K562 (cell line): ENCODE results near the gene LSS.

Experiments used
- CBX1 ChIP-seq: sonication (generic); IDR thresholded peaks from 2 replicates; pipeline ENCODE4 v1.6.1; 2016; ENCODE audit warnings: antibody characterized with exemption, low read depth, mild to moderate bottlenecking
- FOXA3 ChIP-seq, 2 experiments: fragments of 450-650 bp in 1 of 2; sonication (generic) in 1 of 2; formaldehyde crosslinking; IDR thresholded peaks in 1 of 2; conservative IDR thresholded peaks in 1 of 2; 2 replicates each; pipeline versions ENCODE4 v1.4.0 to v1.8.0; 2020 to 2022; ENCODE audit warnings: mild to moderate bottlenecking in 2 of 2, missing genetic modification reagents in 1 of 2
- MBD1 ChIP-seq: fragments of 250-450 bp; sonication (Bioruptor Pico); IDR thresholded peaks from 2 replicates; pipeline ENCODE4 v1.8.0; 2022; ENCODE audit warnings: inconsistent platforms
- MYBL2 ChIP-seq, 2 experiments: fragments of 450-650 bp in 1 of 2; sonication (generic) in 1 of 2; formaldehyde crosslinking in 1 of 2; IDR thresholded peaks; 2 replicates each; pipeline versions ENCODE4 v1.6.1 to v1.8.1; 2017 to 2022; ENCODE audit warnings: borderline replicate concordance in 1 of 2, inconsistent platforms in 1 of 2, low read depth in 1 of 2, mild to moderate bottlenecking in 1 of 2, missing genetic modification reagents in 1 of 2, moderate library complexity in 1 of 2
- NBN ChIP-seq: fragments of 450-650 bp; IDR thresholded peaks from 2 replicates; pipeline ENCODE4 v1.6.1; 2016; ENCODE audit warnings: low read depth, mild to moderate bottlenecking
- NR3C1 ChIP-seq: sonication (generic); formaldehyde crosslinking; IDR thresholded peaks from 2 replicates; pipeline ENCODE4 v1.8.1; 2022; ENCODE audit warnings: missing genetic modification reagents
- PCBP2 ChIP-seq: fragments of 200-400 bp; formaldehyde crosslinking; IDR thresholded peaks from 2 replicates; pipeline ENCODE4 v1.6.1; 2018; ENCODE audit warnings: low read length, low read depth, mild to moderate bottlenecking, moderate library complexity; ENCODE audit not compliant: poor library complexity, severe bottlenecking
- POLR2A ChIP-seq: fragments of 450-650 bp; conservative IDR thresholded peaks from 2 replicates; pipeline ENCODE4 v1.6.1; 2016
- RFX5 ChIP-seq: IDR thresholded peaks from 2 replicates; pipeline ENCODE4 v1.6.1; 2011; ENCODE audit warnings: low read depth, mild to moderate bottlenecking, improper control_type of control experiment, low read length
- RNF219 ChIP-seq: fragments of 250-450 bp; sonication (Bioruptor Pico); IDR thresholded peaks from 2 replicates; pipeline ENCODE4 v1.5.0; 2022; ENCODE audit warnings: mild to moderate bottlenecking
- ZNF318 ChIP-seq, 2 experiments: fragments of 450-650 bp; IDR thresholded peaks; 2 replicates each; pipeline ENCODE4 v1.6.1; 2016; ENCODE audit warnings: mild to moderate bottlenecking in 2 of 2, borderline replicate concordance in 1 of 2, low read depth in 1 of 2, moderate library complexity in 1 of 2
- ZNF444 ChIP-seq: fragments of 250-450 bp; sonication (Bioruptor Pico); IDR thresholded peaks from 2 replicates; pipeline ENCODE4 v1.4.0; 2020; ENCODE audit warnings: mild to moderate bottlenecking, moderate library complexity
- TF ChIP-seq, protein P1 (sequence below), 3 experiments: IDR thresholded peaks in 2 of 3; conservative IDR thresholded peaks in 1 of 3; 2 replicates each; pipeline ENCODE4 v1.5.1; 2011 to 2012; ENCODE audit warnings: low read length in 3 of 3, mild to moderate bottlenecking in 3 of 3, control low read depth in 2 of 3, improper control_type of control experiment in 1 of 3, inconsistent platforms in 1 of 3, low read depth in 1 of 3, mixed read lengths in 1 of 3, moderate library complexity in 1 of 3; ENCODE audit not compliant: insufficient read depth in 2 of 3

DNA sequence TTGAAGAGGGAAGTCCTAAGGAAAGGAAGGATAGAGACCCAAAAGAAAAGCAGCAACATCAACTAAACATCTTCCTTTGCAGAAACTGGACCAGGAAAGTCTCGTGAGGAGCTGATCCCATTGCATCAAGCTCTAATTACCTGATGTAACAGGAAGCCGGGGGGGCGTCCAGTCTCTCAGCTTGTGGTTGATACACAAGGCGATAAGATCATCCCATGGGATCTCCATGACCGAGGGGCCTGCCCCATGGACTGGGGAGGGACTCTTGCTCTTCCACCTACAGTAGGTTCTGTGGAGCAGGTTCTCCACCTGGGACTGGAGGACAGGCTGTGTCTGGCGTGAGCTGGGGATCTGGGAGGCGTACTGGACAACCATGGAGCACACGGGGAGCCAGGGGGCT is 14.8 kb upstream of the LSS start:
- no peak for TF ChIP-seq CBX1
- TF ChIP-seq RFX5: no peak
- TF ChIP-seq, protein P1, sequence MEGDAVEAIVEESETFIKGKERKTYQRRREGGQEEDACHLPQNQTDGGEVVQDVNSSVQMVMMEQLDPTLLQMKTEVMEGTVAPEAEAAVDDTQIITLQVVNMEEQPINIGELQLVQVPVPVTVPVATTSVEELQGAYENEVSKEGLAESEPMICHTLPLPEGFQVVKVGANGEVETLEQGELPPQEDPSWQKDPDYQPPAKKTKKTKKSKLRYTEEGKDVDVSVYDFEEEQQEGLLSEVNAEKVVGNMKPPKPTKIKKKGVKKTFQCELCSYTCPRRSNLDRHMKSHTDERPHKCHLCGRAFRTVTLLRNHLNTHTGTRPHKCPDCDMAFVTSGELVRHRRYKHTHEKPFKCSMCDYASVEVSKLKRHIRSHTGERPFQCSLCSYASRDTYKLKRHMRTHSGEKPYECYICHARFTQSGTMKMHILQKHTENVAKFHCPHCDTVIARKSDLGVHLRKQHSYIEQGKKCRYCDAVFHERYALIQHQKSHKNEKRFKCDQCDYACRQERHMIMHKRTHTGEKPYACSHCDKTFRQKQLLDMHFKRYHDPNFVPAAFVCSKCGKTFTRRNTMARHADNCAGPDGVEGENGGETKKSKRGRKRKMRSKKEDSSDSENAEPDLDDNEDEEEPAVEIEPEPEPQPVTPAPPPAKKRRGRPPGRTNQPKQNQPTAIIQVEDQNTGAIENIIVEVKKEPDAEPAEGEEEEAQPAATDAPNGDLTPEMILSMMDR (IDR thresholded peaks at IDR 0.05 in 2 of 3, conservative IDR thresholded peaks at IDR 0.05 in 1 of 3; ENCODE audit: insufficient read depth in 2 of 3, low read depth in 1 of 3, low read length in 3 of 3): no peak
- no peak for TF ChIP-seq MBD1
- no peak for TF ChIP-seq ZNF444 (CRISPR knock-in tag)
- TF ChIP-seq FOXA3 (CRISPR knock-in tag; conservative IDR thresholded peaks at IDR 0.05 in 1 of 2, IDR thresholded peaks at IDR 0.05 in 1 of 2): no peak
- TF ChIP-seq POLR2A: no peak
- no peak for TF ChIP-seq MYBL2 (IDR thresholded peaks at IDR 0.05; ENCODE audit: low read depth)
- no peak for TF ChIP-seq MYBL2 (CRISPR knock-in tag; IDR thresholded peaks at IDR 0.05; ENCODE audit: borderline replicate concordance)
- TF ChIP-seq ZNF318 (IDR thresholded peaks at IDR 0.05; ENCODE audit: borderline replicate concordance in 1 of 2, low read depth in 1 of 2): no peak
- TF ChIP-seq NR3C1 (CRISPR knock-in tag): no peak
- no peak for TF ChIP-seq PCBP2
- no peak for TF ChIP-seq RNF219 (CRISPR knock-in tag)
- no peak for TF ChIP-seq NBN
